ENCODE results near the gene OR1J1. TPM values are rescaled to one million over a fixed set of nuclear protein-coding genes. Genes with fewer than 3 reads are reported as not detected.

Gene OR1J1
- not detected for total RNA-seq

GRCh38 chr9:122477826-122478225, at the start of gene OR1J1:
OR1J1 (minus strand) TSS chr9:122477926; CDS start chr9:122477926, 0 bp downstream.
- H3K27ac Mint-ChIP-seq, result no peak within 1 kb of the TSS
- peaks cover 4% of the 10 kb centered on the region for H3K4me1 Mint-ChIP-seq
- no peaks in the 10 kb centered on the region for H3K9me3 Mint-ChIP-seq
- H3K36me3 Mint-ChIP-seq (ENCODE audit: low read depth), result no peaks in the 10 kb centered on the region
- no peak for ATAC-seq (replicated peaks)
- H3K27me3 Mint-ChIP-seq, result peaks cover 15% of the 10 kb centered on the region
- no peak within 1 kb of the TSS for H3K4me3 Mint-ChIP-seq

GRCh38 chr9:122527193-122527592, 49.5 kb upstream of the OR1J1 start, which contains the start of gene OR1N1:
OR1N1 (minus strand) TSS chr9:122527293; CDS start chr9:122527293, 0 bp downstream.
- Mint-ChIP-seq H3K36me3 (ENCODE audit: low read depth) (no peaks in the 10 kb centered on the region), H3K4me1 (no peaks in the 10 kb centered on the region), H3K27ac (peak within 1 kb of the TSS; percentile 26), H3K4me3 (no peak within 1 kb of the TSS), H3K9me3 (no peaks in the 10 kb centered on the region), H3K27me3 (peaks cover 8% of the 10 kb centered on the region)
- ATAC-seq (replicated peaks), result no peak

- Mint-ChIP-seq H3K4me1 (no peaks in the 10 kb centered on the region), H3K27me3 (peaks cover 8% of the 10 kb centered on the region), H3K36me3 (ENCODE audit: low read depth) (no peaks in the 10 kb centered on the region), H3K9me3 (no peaks in the 10 kb centered on the region), H3K27ac (peak overlapping the region; percentile 26), H3K4me3 (no peak overlapping the region)
- peak; percentile 83 for ATAC-seq (replicated peaks)
Observed at GRCh38 chr9:122526602-122527001, 48.9 kb upstream of the OR1J1 start.

- no peak overlapping the region for H3K4me3 Mint-ChIP-seq
- H3K9me3 Mint-ChIP-seq, result no peaks in the 10 kb centered on the region
- H3K27ac Mint-ChIP-seq, result no peak overlapping the region
- peaks cover 6% of the 10 kb centered on the region for H3K27me3 Mint-ChIP-seq
- ATAC-seq (replicated peaks), result no peak
- no peaks in the 10 kb centered on the region for H3K36me3 Mint-ChIP-seq (ENCODE audit: low read depth)
- H3K4me1 Mint-ChIP-seq, result no peaks in the 10 kb centered on the region
Observed at GRCh38 chr9:122519376-122519775, 41.6 kb upstream of the OR1J1 start.

GRCh38 chr9:122518841-122519240, 41.1 kb upstream of the OR1J1 start, which contains the start of gene OR1J4:
OR1J4 (plus strand) TSS chr9:122519141; CDS start chr9:122519141, 0 bp downstream.
- Mint-ChIP-seq H3K4me1 (no peaks in the 10 kb centered on the region), H3K27ac (no peak within 1 kb of the TSS), H3K27me3 (peaks cover 6% of the 10 kb centered on the region), H3K4me3 (no peak within 1 kb of the TSS), H3K36me3 (ENCODE audit: low read depth) (no peaks in the 10 kb centered on the region), H3K9me3 (no peaks in the 10 kb centered on the region)
- no peak for ATAC-seq (replicated peaks)

GRCh38 chr9:122518226-122518625, 40.5 kb upstream of the OR1J1 start:
- H3K27ac Mint-ChIP-seq, result no peak overlapping the region
- no peak overlapping the region for H3K4me3 Mint-ChIP-seq
- H3K9me3 Mint-ChIP-seq, result no peaks in the 10 kb centered on the region
- H3K27me3 Mint-ChIP-seq, result peaks cover 3% of the 10 kb centered on the region
- H3K36me3 Mint-ChIP-seq (ENCODE audit: low read depth), result no peaks in the 10 kb centered on the region
- no peak for ATAC-seq (replicated peaks)
- H3K4me1 Mint-ChIP-seq, result no peaks in the 10 kb centered on the region

- Mint-ChIP-seq H3K4me3 (no peak within 1 kb of the TSS), H3K4me1 (no peaks in the 10 kb centered on the region), H3K9me3 (no peaks in the 10 kb centered on the region), H3K27ac (no peak within 1 kb of the TSS), H3K36me3 (ENCODE audit: low read depth) (no peaks in the 10 kb centered on the region), H3K27me3 (peaks cover 11% of the 10 kb centered on the region)
- ATAC-seq (replicated peaks), result no peak
Observed at GRCh38 chr9:122510502-122510901, 32.8 kb upstream of the OR1J1 start, which contains the start of gene OR1J2. OR1J2 (plus strand) TSS chr9:122510802; CDS start chr9:122510802, 0 bp downstream.

DNA sequence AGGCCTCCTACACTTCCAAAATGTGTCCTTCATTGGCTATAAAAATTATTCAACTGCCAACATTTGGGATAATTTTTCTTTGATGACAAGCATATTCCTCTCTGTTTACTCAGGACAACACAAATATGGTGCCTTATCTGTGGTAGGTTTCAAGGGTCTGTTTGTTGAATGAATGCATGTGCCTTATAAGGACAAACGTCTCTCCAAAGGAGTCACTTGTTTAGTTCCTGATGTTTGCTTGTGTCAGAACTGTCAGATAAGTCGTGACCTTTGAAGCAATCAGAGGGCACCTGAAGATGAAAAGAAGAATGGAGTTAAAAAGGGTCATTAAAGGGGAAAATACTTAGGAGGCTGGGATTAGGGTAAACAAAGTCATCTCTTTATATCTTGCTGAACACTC, 29.2 kb upstream of the OR1J1 start:
- ATAC-seq (replicated peaks), result no peak
- Mint-ChIP-seq H3K4me1 (no peaks in the 10 kb centered on the region), H3K27ac (no peak overlapping the region), H3K36me3 (ENCODE audit: low read depth) (no peaks in the 10 kb centered on the region), H3K27me3 (peaks cover 11% of the 10 kb centered on the region), H3K4me3 (no peak overlapping the region), H3K9me3 (no peaks in the 10 kb centered on the region)

GRCh38 chr9:122498883-122499288, 21.2 kb upstream of the OR1J1 start:
- Mint-ChIP-seq H3K27me3 (peaks cover 18% of the 10 kb centered on the region), H3K4me3 (no peak overlapping the region), H3K36me3 (ENCODE audit: low read depth) (no peaks in the 10 kb centered on the region), H3K27ac (no peak overlapping the region), H3K9me3 (no peaks in the 10 kb centered on the region), H3K4me1 (no peaks in the 10 kb centered on the region)
- peak; percentile 54 for ATAC-seq (replicated peaks)

GRCh38 chr9:122479062-122479461, 1.3 kb upstream of the OR1J1 start:
- Mint-ChIP-seq H3K9me3 (no peaks in the 10 kb centered on the region), H3K4me3 (no peak overlapping the region), H3K27ac (no peak overlapping the region), H3K27me3 (peaks cover 15% of the 10 kb centered on the region), H3K4me1 (peaks cover 4% of the 10 kb centered on the region), H3K36me3 (ENCODE audit: low read depth) (no peaks in the 10 kb centered on the region)
- no peak for ATAC-seq (replicated peaks)

DNA sequence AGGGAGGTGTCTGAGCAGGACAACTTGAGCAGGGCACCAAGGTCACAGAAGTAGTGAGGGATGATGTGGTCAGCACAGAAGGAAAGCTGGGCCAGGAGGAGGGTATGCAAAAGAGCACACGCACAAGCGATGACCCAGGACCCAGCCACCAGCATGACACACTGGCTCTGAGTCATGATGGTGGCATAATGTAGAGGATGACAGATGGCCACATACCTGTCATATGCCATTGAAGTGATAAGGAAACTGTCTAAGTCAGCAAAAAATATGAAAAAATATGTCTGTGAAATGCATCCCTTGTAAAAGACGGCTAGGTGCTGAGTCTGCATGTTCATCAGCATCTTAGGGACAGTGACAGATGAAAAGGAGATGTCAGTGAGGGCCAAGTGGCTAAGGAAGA, 380 bp downstream of the OR1J1 start:
- Mint-ChIP-seq H3K4me1 (peaks cover 4% of the 10 kb centered on the region), H3K27ac (no peak overlapping the region), H3K4me3 (no peak overlapping the region), H3K27me3 (peaks cover 15% of the 10 kb centered on the region), H3K9me3 (no peaks in the 10 kb centered on the region), H3K36me3 (ENCODE audit: low read depth) (no peaks in the 10 kb centered on the region)
- ATAC-seq (replicated peaks), result peak; percentile 99

DNA sequence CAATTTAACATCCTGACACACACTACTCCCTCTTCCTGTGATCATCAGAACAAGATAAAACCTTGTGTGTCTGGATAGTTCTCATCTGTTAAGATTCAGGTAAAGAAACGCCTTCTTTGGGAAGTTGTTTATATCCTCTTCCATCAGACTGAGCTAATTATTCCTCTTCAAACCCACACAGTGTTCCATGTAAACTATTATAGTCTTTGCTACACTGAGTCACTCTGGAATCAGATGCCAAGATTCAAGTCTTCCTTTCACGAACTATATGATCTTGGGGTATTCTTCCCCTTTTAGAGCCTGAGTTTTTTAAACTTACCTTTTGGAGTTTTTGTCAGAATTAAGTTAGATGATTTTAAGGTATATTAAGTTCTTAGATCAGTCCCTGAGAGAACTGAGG, 2.0 kb downstream of the OR1J1 start:
- peaks cover 4% of the 10 kb centered on the region for H3K4me1 Mint-ChIP-seq
- H3K27ac Mint-ChIP-seq, result no peak overlapping the region
- H3K36me3 Mint-ChIP-seq (ENCODE audit: low read depth), result no peaks in the 10 kb centered on the region
- H3K4me3 Mint-ChIP-seq, result no peak overlapping the region
- ATAC-seq (replicated peaks), result no peak
- H3K27me3 Mint-ChIP-seq, result peaks cover 15% of the 10 kb centered on the region
- H3K9me3 Mint-ChIP-seq, result no peaks in the 10 kb centered on the region

DNA sequence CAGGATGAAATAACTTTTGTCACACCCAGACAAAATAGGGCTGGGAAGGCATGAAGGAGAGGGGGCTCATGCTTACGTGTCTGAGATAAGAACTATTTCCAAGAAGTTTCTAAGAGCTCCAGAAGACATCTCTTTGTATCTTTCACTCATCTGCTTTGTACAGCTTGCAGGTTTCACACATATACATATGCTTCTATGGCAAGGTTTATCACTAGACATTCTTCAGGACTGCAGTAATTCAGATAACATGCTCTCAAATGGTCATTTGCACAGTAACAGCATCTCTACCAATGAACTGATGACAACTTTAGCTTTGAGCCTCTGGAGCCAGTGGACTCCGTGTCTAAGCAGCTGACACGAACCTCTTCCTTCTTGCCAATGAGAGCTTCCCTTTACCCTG, 3.2 kb downstream of the OR1J1 start:
- Mint-ChIP-seq H3K4me1 (peaks cover 4% of the 10 kb centered on the region), H3K27ac (no peak overlapping the region), H3K27me3 (peaks cover 16% of the 10 kb centered on the region), H3K4me3 (no peak overlapping the region), H3K36me3 (ENCODE audit: low read depth) (no peaks in the 10 kb centered on the region), H3K9me3 (no peaks in the 10 kb centered on the region)
- no peak for ATAC-seq (replicated peaks)

DNA sequence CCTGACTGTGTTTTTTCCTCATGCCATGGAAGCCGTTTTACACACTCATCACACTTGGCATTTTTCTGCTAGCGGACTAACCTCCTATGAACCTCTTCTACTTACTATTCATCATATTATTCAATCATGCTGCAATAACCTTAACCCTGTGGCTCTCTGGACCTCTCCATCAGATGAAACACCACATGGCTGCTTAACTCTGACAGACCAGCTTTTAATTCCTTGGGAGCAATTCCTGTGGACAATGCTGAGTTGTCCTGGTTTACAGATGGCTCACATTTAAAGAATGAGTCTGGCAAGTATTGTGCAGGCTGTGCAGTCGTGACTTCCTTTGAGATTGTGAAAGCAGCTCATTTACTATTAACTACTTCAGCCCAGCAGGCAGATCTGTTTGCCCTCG, 9.0 kb downstream of the OR1J1 start:
- Mint-ChIP-seq H3K4me1 (peaks cover 6% of the 10 kb centered on the region), H3K36me3 (ENCODE audit: low read depth) (no peaks in the 10 kb centered on the region), H3K4me3 (no peak overlapping the region), H3K27me3 (peaks cover 5% of the 10 kb centered on the region), H3K27ac (no peak overlapping the region), H3K9me3 (no peaks in the 10 kb centered on the region)
- no peak for ATAC-seq (replicated peaks)

- Mint-ChIP-seq H3K4me3 (no peak overlapping the region), H3K36me3 (ENCODE audit: low read depth) (no peaks in the 10 kb centered on the region), H3K27me3 (peaks cover 14% of the 10 kb centered on the region), H3K27ac (no peak overlapping the region), H3K4me1 (peaks cover 6% of the 10 kb centered on the region), H3K9me3 (no peaks in the 10 kb centered on the region)
- no peak for ATAC-seq (replicated peaks)
Observed at GRCh38 chr9:122466456-122466855, 11.3 kb downstream of the OR1J1 start.
